A549 (cell line): ENCODE data around the gene CATSPERE. TPM values are rescaled to one million over a fixed set of nuclear protein-coding genes. Genes with fewer than 3 reads are reported as not detected.
"Not testable (repeated sequence)": the region's sequence is repeated elsewhere in the genome, so short reads cannot be mapped to it uniquely, and the experiment has no call there.

ENCODE experiments used
- ATAC-seq, 2 experiments: fragments of 200-7000 bp in 1 of 2; fragments of >200 bp in 1 of 2; cut with Nextera tagmentation in 1 of 2; cut with Tn5 transposase in 1 of 2; 3 replicates each; pipeline versions ENCODE4 v1.8.0 to v1.9.1; 2018 to 2020; ENCODE audit warnings: mild to moderate bottlenecking in 1 of 2, moderate library complexity in 1 of 2
- CTCF ChIA-PET: fragments of 300-600 bp; sonication (Branson Sonifier 250); formaldehyde crosslinking; extraction: SDS; loops from one replicate; lab custom pipeline; 2021; ENCODE audit warnings: antibody characterized with exemption, inconsistent platforms; lab: Yijun Ruan, JAX
- POLR2A ChIA-PET: fragments of 350-600 bp; formaldehyde crosslinking; extraction: SDS; loops from one replicate; lab custom pipeline; 2021; ENCODE audit warnings: antibody characterized with exemption, inconsistent platforms; lab: Yijun Ruan, JAX
- DNase-seq, 2 experiments: peaks; one replicate each; pipeline versions ENCODE4 v3.0.0 to v3.0.0-alpha.2; 2011 to 2016; ENCODE audit warnings: low read depth in 1 of 2, low spot score in 1 of 2
- FAIRE-seq: peaks from 2 replicates; lab custom pipeline; 2011; peaks lifted over from hg19 to GRCh38; lab: Jason Lieb, UNC
- H3K27ac ChIP-seq, 2 experiments: fragments of >200 bp; sonication (Bioruptor Twin); formaldehyde crosslinking; 3 replicates each; pipeline ENCODE4 v1.5.1; 2016 to 2017
- H3K4me1 ChIP-seq: fragments of >200 bp; sonication (Bioruptor Twin); formaldehyde crosslinking; 3 replicates; pipeline ENCODE4 v1.6.1; 2016
- H3K4me2 ChIP-seq: fragments of >200 bp; sonication (Bioruptor Twin); formaldehyde crosslinking; 3 replicates; pipeline ENCODE4 v1.6.1; 2016
- H3K4me3 ChIP-seq: fragments of >200 bp; sonication (Bioruptor Twin); formaldehyde crosslinking; 3 replicates; pipeline ENCODE4 v1.5.1; 2016
- H3K9me3 ChIP-seq: fragments of >200 bp; sonication (Bioruptor Twin); formaldehyde crosslinking; 3 replicates; pipeline ENCODE4 v1.6.1; 2016
- CHD2 ChIP-seq: fragments of 150-350 bp; IDR thresholded peaks from 2 replicates; pipeline ENCODE4 v1.6.1; 2014; ENCODE audit warnings: low read length; ENCODE audit not compliant: partially characterized antibody
- E2F6 ChIP-seq: IDR thresholded peaks from 2 replicates; pipeline ENCODE4 v1.6.1; 2012; ENCODE audit warnings: low read depth, borderline replicate concordance
- FOXS1 ChIP-seq: fragments of 250-450 bp; sonication (Bioruptor Pico); IDR thresholded peaks from 2 replicates; pipeline ENCODE4 v1.5.0; 2020; ENCODE audit warnings: mild to moderate bottlenecking, moderate library complexity
- GATA3 ChIP-seq: IDR thresholded peaks from 2 replicates; pipeline ENCODE4 v1.6.1; 2012; ENCODE audit warnings: borderline replicate concordance
- HDAC2 ChIP-seq: fragments of 200-600 bp; sonication (generic); IDR thresholded peaks from 2 replicates; pipeline ENCODE4 v1.6.1; 2016
- HMGXB4 ChIP-seq: fragments of 250-450 bp; sonication (Bioruptor Pico); IDR thresholded peaks from 2 replicates; pipeline ENCODE4 v1.5.0; 2021; ENCODE audit warnings: mild to moderate bottlenecking, moderate library complexity, borderline replicate concordance
- HOXB5 ChIP-seq: fragments of 250-450 bp; sonication (Bioruptor Pico); IDR thresholded peaks from 2 replicates; pipeline ENCODE4 v1.5.0; 2020; ENCODE audit warnings: mild to moderate bottlenecking, moderate library complexity
- KDM5A ChIP-seq: fragments of 200-600 bp; sonication (generic); IDR thresholded peaks from 2 replicates; pipeline ENCODE4 v1.6.1; 2016; ENCODE audit warnings: antibody characterized with exemption, mild to moderate bottlenecking
- MAFK ChIP-seq: fragments of 450-650 bp; IDR thresholded peaks from 2 replicates; pipeline ENCODE4 v1.6.1; 2014; ENCODE audit not compliant: partially characterized antibody
- MAZ ChIP-seq: fragments of 150-350 bp; IDR thresholded peaks from 2 replicates; pipeline ENCODE4 v1.6.1; 2014; ENCODE audit warnings: antibody characterized with exemption, low read depth, low read length, borderline replicate concordance
- NR3C1 ChIP-seq: fragments of >200 bp; sonication (Bioruptor Twin); formaldehyde crosslinking; IDR thresholded peaks from 3 replicates; pipeline ENCODE4 v1.6.1; 2017
- RARB ChIP-seq: fragments of 250-450 bp; sonication (Bioruptor Pico); IDR thresholded peaks from 2 replicates; pipeline ENCODE4 v1.8.0; 2021; ENCODE audit warnings: mild to moderate bottlenecking, moderate library complexity
- RCOR1 ChIP-seq: fragments of 150-350 bp; IDR thresholded peaks from 2 replicates; pipeline ENCODE4 v1.6.1; 2014; ENCODE audit warnings: antibody characterized with exemption, low read length, low read depth
- REST ChIP-seq: fragments of 200-600 bp; sonication (generic); IDR thresholded peaks from 2 replicates; pipeline ENCODE4 v1.6.1; 2016; ENCODE audit warnings: antibody characterized with exemption, mild to moderate bottlenecking, moderate library complexity
- SMC3 ChIP-seq: fragments of >200 bp; sonication (Bioruptor Twin); formaldehyde crosslinking; IDR thresholded peaks from 3 replicates; pipeline ENCODE4 v1.6.1; 2018; ENCODE audit warnings: inconsistent platforms
- SREBF2 ChIP-seq: fragments of 450-650 bp; IDR thresholded peaks from 2 replicates; pipeline ENCODE4 v1.6.1; 2014; ENCODE audit warnings: mild to moderate bottlenecking, moderate library complexity
- ZFP36 ChIP-seq: fragments of 450-650 bp; IDR thresholded peaks from 2 replicates; pipeline ENCODE4 v1.6.1; 2014; ENCODE audit warnings: borderline replicate concordance; ENCODE audit not compliant: partially characterized antibody
- ZNF302 ChIP-seq: fragments of 250-450 bp; sonication (Bioruptor Pico); IDR thresholded peaks from 2 replicates; pipeline ENCODE4 v1.9.0; 2021; ENCODE audit warnings: inconsistent platforms, mild to moderate bottlenecking, moderate library complexity
- ZSCAN20 ChIP-seq: fragments of 250-450 bp; sonication (Bioruptor Pico); IDR thresholded peaks from 2 replicates; pipeline ENCODE4 v1.8.0; 2022; ENCODE audit warnings: mild to moderate bottlenecking, moderate library complexity
- WGBS: methylation state at CpG from one replicate; pipeline ENCODE4 v1.1.6; 2017; ENCODE audit errors: missing lambda C conversion rate; 5-methylcytosine and 5-hydroxymethylcytosine counted together
- polyA plus RNA-seq, 4 experiments: library from polyadenylated mRNA; depleted of rRNA in 3 of 4; stranded (reverse); fragments of >200 nt; fragmentation: RNase III in 1 of 4; extraction: RNeasy Plus Mini Kit Qiagen cat#74134 plus additional on column Dnase treatment in 1 of 4; gene quantifications; 2 replicates in 3 of 4; 3 replicates in 1 of 4; pipeline ENCODE4 v1.2.3, GENCODE V29; 2011 to 2017
- small RNA-seq, 6 experiments: library from RNA; depleted of rRNA; stranded (forward); fragments of <200 nt; gene quantifications; one replicate each; pipeline ENCODE3, GENCODE V24; 2012

Gene CATSPERE
- polyA plus RNA-seq, 2 of the 4 experiments (the other 2 are of a cell fraction) = 0.25 to 0.43 TPM

GRCh38 chr1:244680667-244681066 lies 219.6 kb downstream of the CATSPERE start:
- H3K4me1 ChIP-seq = no peaks in the 10 kb centered on the region
- no peak overlapping the region for H3K4me3 ChIP-seq
- no peak overlapping the region for H3K4me2 ChIP-seq
- no peak for DNase-seq
- POLR2A ChIA-PET = no interaction called here
- TF ChIP-seq SREBF2 (no peak), E2F6 (no peak), ZNF302 (CRISPR knock-in tag) (no peak), REST (no peak), KDM5A (no peak), FOXS1 (no peak), NR3C1 (no peak), RARB (CRISPR knock-in tag) (no peak), CHD2 (no peak), ZSCAN20 (CRISPR knock-in tag) (no peak), ZFP36 (no peak), SMC3 (no peak), RCOR1 (no peak), GATA3 (no peak), MAZ (no peak), HDAC2 (no peak), HMGXB4 (no peak), HOXB5 (CRISPR knock-in tag) (no peak)
- CTCF ChIA-PET = interaction anchor here (0.6 kb wide), 1 partner anchor 17 kb away, joined by 3 read pairs; no protein-coding TSS in a partner anchor
- no peak for FAIRE-seq
- ATAC-seq = no peak
- no peaks in the 10 kb centered on the region for H3K9me3 ChIP-seq
- no peak overlapping the region for H3K27ac ChIP-seq
- 95% methylated on average over 1 of the region's 1 CpG for WGBS

- H3K9me3 ChIP-seq, H3K4me2 ChIP-seq, H3K27ac ChIP-seq, DNase-seq, CTCF ChIA-PET, POLR2A ChIA-PET, H3K4me3 ChIP-seq, FAIRE-seq, ATAC-seq, H3K4me1 ChIP-seq: not testable (repeated sequence)
- WGBS = 97% methylated on average over 4 of the region's 4 CpGs
- peak; percentile 49 for TF ChIP-seq MAFK
These were observed 221.0 kb downstream of the CATSPERE start for GRCh38 chr1:244682087-244682486.

Small RNA genes lying within 50 kb of the gene (small RNA-seq; reads per million reads assigned to genes)
- gene CYCSP5 = 0 reads per million in 6 experiments

Other genes with a start within 250 kb of the CATSPERE start
- gene ADSS2, start 9.4 kb upstream of the CATSPERE start, polyA plus RNA-seq (2011; rRNA removed) = 43.9 and 74.3 TPM in 2 replicates
- gene ADSS2, start 9.4 kb upstream of the CATSPERE start, polyA plus RNA-seq (2017; fragmentation: RNase III; extraction: RNeasy Plus Mini Kit Qiagen cat#74134 plus additional on column Dnase treatment) = 42.4 to 46.1 TPM (median 45.2 TPM) in 3 replicates
- gene DESI2, start 191.9 kb downstream of the CATSPERE start, polyA plus RNA-seq (2011; rRNA removed) = 48.4 and 57.8 TPM in 2 replicates
- gene DESI2, start 191.9 kb downstream of the CATSPERE start, polyA plus RNA-seq (2017; fragmentation: RNase III; extraction: RNeasy Plus Mini Kit Qiagen cat#74134 plus additional on column Dnase treatment) = 27.4 to 29.3 TPM (median 28.0 TPM) in 3 replicates